ENCODE data around the gene USP48. TPM values are rescaled to one million over a fixed set of nuclear protein-coding genes. Genes with fewer than 3 reads are reported as not detected.
A peak's percentile ranks its signal among the peaks of the same experiment; 100 is the strongest.

Gene USP48
- total and polyA plus RNA-seq, 12 donors, result 13.8 to 45.0 (median 36.1) TPM

DNA sequence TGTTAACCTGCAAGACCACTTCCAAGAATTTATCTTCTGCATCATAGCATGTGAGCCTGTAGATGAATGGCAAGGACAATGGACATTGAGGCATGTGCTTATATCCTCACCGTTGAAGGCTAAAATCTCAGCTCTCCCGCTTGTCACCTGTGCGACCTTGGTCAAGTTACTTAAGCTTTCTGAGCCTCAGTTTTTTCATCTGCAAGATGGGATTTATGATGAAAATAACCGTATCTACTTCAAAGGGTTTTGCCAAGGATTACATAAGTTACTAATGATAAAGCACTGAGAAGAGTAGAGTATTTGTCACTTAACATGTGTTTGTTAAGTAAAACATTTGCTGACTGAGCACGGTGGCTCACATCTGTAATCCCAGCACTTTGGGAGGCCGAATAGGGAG lies 128.7 kb downstream of the USP48 start:
- Histone ChIP-seq H3K9me3 (no peaks in the 10 kb centered on the region), H3K36me3 (no peaks in the 10 kb centered on the region), H3K27ac (no peak overlapping the region), H3K4me1 (peaks cover 6 to 10% (median 8%) of the 10 kb centered on the region in 9 donors), H3K4me3 (no peak overlapping the region), H3K27me3 (peaks cover 0 to 33% (median 3%) of the 10 kb centered on the region in 7 donors)
- no peak for ATAC-seq
- WGBS, 2 donors, result 84 to 85% methylated on average over 6 of the region's 6 CpGs
- TF ChIP-seq, protein P1, sequence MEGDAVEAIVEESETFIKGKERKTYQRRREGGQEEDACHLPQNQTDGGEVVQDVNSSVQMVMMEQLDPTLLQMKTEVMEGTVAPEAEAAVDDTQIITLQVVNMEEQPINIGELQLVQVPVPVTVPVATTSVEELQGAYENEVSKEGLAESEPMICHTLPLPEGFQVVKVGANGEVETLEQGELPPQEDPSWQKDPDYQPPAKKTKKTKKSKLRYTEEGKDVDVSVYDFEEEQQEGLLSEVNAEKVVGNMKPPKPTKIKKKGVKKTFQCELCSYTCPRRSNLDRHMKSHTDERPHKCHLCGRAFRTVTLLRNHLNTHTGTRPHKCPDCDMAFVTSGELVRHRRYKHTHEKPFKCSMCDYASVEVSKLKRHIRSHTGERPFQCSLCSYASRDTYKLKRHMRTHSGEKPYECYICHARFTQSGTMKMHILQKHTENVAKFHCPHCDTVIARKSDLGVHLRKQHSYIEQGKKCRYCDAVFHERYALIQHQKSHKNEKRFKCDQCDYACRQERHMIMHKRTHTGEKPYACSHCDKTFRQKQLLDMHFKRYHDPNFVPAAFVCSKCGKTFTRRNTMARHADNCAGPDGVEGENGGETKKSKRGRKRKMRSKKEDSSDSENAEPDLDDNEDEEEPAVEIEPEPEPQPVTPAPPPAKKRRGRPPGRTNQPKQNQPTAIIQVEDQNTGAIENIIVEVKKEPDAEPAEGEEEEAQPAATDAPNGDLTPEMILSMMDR (IDR thresholded peaks at IDR 0.05), result no peak
- intact Hi-C loops (cut with DNase I), result loop anchor here in 7 of 10 donors (5.0 to 10.0 kb wide), 7 partner anchors 79 to 419 kb away; partner anchors contain the start of gene ALPL (in 1 of the 7)
- DNase-seq, result no peak

DNA sequence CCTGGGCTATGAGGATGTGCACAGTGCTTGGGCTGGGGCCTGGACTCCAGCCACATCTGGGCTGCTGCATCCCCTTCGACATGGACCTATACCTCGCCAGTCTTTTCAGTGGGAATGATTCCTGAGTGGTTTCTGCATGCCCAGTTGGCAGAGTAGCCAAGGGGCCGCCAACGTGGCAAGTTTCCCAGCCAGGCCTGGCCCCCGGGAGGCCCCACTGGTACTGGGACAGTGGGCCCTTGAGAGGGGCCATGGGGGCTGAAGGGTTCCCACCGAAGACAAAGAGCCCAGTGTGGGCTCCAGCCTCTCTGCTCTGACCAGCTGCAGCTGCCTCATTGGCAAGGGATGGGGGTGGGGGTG lies 129.2 kb downstream of the USP48 start:
- ATAC-seq (no peak), DNase-seq (no peak)
- Histone ChIP-seq H3K4me3 (no peak overlapping the region), H3K27ac (no peak overlapping the region), H3K27me3 (peaks cover 0 to 37% (median 3%) of the 10 kb centered on the region in 7 donors), H3K36me3 (no peaks in the 10 kb centered on the region), H3K4me1 (peaks cover 6 to 8% (median 7%) of the 10 kb centered on the region in 9 donors), H3K9me3 (no peaks in the 10 kb centered on the region)
- WGBS, 2 donors, result 65% methylated on average over 6 of the region's 6 CpGs
- TF ChIP-seq, protein P1 (IDR thresholded peaks at IDR 0.05), result no peak
- intact Hi-C loops (cut with DNase I), result loop anchor here in 7 of 10 donors (5.0 to 10.0 kb wide), 7 partner anchors 79 to 419 kb away; partner anchors contain the start of gene ALPL (in 1 of the 7)

DNA sequence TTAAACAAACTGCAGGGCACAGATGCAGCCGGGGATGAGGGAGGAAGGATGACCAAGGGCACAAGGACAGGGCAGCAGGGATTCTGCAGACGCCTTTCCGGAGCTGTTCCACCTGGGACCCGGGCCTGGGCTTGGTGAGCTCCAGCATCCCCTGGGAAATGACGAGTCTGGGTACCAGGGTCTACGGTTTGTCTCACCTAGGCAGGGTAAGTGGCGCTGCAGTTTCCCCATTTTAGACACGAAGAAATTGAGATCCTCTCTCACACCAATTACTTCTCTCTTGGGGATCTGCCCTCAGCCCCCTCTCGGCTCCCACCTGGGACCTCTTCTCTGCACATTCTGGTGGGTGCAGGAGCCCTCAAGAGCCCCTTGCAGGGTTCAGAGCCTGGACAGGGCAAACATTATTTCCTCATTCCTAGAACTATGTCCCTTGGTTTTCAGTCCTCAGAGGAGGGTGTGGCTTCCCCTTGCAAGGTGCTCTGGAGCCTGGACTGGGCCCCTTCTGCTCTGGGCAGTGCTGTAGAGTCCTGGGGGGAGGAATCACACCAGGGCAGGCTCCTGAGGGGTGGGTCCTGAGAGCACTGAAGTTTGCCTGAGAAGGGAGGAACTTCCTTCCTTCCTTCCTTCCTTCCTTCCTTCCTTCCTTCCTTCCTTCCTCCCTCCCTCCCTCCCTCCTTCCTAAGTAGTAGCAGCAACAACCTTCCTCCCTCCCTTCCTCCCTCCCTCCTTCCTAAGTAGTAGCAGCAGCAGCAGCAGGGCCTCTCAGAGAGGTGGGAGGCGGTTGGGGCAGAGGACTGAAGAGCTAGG lies 129.8 kb downstream of the USP48 start:
- no peaks in the 10 kb centered on the region for H3K36me3 ChIP-seq
- TF ChIP-seq, protein P1 (IDR thresholded peaks at IDR 0.05), result no peak
- no peak overlapping the region for H3K4me3 ChIP-seq
- no peak overlapping the region for H3K27ac ChIP-seq
- H3K27me3 ChIP-seq, result peaks cover 0 to 39% (median 9%) of the 10 kb centered on the region in 7 donors
- intact Hi-C loops (cut with DNase I), result loop anchor here in 7 of 10 donors (5.0 to 10.0 kb wide), 7 partner anchors 78 to 418 kb away; partner anchors contain the start of gene ALPL (in 1 of the 7)
- DNase-seq, result no peak
- H3K9me3 ChIP-seq, result no peaks in the 10 kb centered on the region
- H3K4me1 ChIP-seq, result peaks cover 6 to 8% (median 7%) of the 10 kb centered on the region in 9 donors
- no peak for ATAC-seq
- 63 to 74% methylated on average over 10 of the region's 10 CpGs for WGBS, 2 donors

DNA sequence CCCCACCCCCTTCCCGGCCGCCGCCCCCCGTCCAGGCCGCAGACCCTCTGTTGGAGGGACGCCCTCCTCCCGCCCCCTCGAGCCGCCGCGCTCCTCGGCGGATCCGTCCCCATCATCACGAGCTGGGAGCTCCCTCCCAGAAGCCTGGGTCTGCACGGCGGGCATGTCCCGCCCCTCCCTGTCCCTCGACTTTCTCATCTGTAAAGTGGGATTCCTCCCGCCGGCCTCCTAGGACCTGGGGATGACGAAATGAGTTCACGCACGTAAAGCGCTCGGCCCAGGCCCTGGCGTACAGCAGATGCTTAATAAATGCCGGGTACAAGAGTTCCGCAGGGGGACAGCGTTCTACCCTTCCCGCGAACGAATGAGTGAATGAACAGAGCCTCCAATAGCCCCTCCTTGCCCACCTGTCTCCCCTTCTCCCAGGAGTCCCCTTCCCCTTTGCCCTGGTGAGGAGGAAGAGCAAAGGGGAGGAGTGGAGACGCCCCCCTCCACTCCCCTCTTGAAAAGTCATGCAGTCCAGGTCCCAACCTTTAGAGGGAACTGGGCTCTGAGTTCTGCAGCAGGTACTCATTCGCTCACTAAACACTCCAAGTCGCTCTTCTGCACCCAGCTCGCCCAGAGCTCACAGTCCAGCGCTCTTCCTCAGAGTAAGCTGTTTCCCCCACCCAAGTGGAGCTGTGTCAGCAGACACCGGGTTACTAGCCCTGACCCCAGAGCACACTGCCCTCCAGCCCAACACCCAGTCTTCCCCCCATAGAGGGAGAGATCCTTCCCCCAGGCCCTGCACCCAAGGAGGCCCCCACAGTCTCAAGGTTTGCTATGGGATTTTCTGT lies 130.6 kb downstream of the USP48 start:
- intact Hi-C loops (cut with DNase I), result loop anchor here in 7 of 10 donors (5.0 to 10.0 kb wide), 7 partner anchors 78 to 418 kb away; partner anchors contain the start of gene ALPL (in 1 of the 7)
- ATAC-seq (no peak), DNase-seq (no peak)
- TF ChIP-seq, protein P1 (IDR thresholded peaks at IDR 0.05), result no peak
- 16 to 26% methylated on average over 38 to 39 of the region's 39 CpGs for WGBS, 2 donors
- no peaks in the 10 kb centered on the region for H3K36me3 ChIP-seq
- peaks cover 6 to 8% (median 7%) of the 10 kb centered on the region in 9 donors for H3K4me1 ChIP-seq
- H3K4me3 ChIP-seq, result peak overlapping the region in 8 of 10 donors; percentile 16 to 57 (median 29)
- no peaks in the 10 kb centered on the region for H3K9me3 ChIP-seq
- peaks cover 0 to 44% (median 10%) of the 10 kb centered on the region in 7 donors for H3K27me3 ChIP-seq
- no peak overlapping the region for H3K27ac ChIP-seq

Measured in heart right ventricle (tissue), 16 donors.